Right ventricle myocardium superior (tissue), 1 donor: ENCODE results near the gene WDFY4. TPM values are rescaled to one million over a fixed set of nuclear protein-coding genes. Genes with fewer than 3 reads are reported as not detected.
A peak's percentile ranks its signal among the peaks of the same experiment; 100 is the strongest.
"Not testable (repeated sequence)": the region's sequence is repeated elsewhere in the genome, so short reads cannot be mapped to it uniquely, and the experiment has no call there.

Experiments used
- ATAC-seq: fragments of 200-7000 bp; cut with Tn5 transposase; one replicate; pipeline ENCODE4 v1.9.1; 2020; ENCODE audit warnings: mild to moderate bottlenecking; ENCODE audit not compliant: poor library complexity
- DNase-seq: peaks from one replicate; pipeline ENCODE4 v3.0.0-alpha.2; 2020
- intact Hi-C: fragments of 100-400 bp; cut with DNase I; formaldehyde crosslinking; loops from one replicate; pipeline ENCODE4 v1.11.2; 2022
- long read RNA-seq: library from polyadenylated mRNA; unstranded; transcript quantifications from one replicate; pipeline ENCODE4 v2.0.0, GENCODE V29; 2021
- total RNA-seq: library from RNA; stranded (reverse); fragmentation: NEBNext Ultra II Directional; extraction: Animal tissue kit (Norgen Biotek cat#: 25700); gene quantifications from one replicate; pipeline ENCODE4 v1.2.1, GENCODE V29; 2021
- donor health status: DM: no; HTN: yes; CAD: no; lungs with severe emphysema.

WDFY4 gene
- total RNA-seq = 1.1 TPM
- long read RNA-seq = 0 reads

DNA sequence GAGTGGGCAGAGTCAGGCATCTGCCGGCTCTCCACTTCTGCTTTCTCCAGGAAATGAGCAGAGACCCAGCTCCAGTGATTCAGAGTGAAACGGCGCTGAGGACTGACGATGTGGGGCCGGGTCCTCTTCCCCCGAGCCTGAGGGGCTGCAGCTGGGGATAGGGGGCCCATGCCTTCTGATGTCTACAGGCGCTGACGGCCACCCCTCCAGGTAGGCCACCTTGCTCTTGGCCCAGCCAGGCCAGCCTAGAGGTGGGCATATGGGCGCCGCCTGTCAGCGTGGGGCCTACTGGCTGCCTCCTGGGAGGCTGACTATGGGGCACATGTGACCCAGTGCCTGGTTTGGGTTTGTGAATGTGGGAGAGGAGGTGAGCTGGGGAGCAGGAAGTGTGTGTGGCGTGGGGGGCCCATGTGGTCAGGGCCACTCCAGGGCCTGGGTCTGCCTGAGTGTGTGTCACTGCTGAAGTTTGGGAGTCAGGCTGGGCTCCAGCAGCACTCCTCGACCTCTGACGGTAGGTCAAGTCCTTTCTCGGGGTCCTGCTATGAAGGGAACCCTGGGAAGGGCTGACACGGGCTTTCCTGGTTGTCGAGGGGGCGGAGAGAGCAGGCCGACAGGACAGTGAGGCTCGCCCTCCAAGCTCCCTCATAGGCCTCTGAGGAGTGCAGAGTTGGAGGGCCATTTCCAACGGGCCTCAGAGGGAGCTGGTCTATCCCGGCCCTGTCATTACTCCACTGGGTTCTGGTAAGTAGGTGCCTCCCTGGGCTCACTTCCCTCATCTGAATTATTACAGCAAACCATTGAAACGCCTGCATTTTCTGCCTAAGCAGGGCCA, at the start of gene WDFY4:
WDFY4 (plus strand) TSS at position 82 of the 832 bp plus-strand sequence. CDS start 24,860 bp downstream, outside the sequence.
- intact Hi-C loops = no loop called here
- peak; percentile 56 for DNase-seq
- ATAC-seq = peak; percentile 75

- no peak for DNase-seq
- no peak for ATAC-seq
- intact Hi-C loops = no loop called here
Observed at GRCh38 chr10:48634984-48635557, 49.6 kb upstream of the WDFY4 start.

- intact Hi-C loops = no loop called here
- DNase-seq = no peak
Observed at GRCh38 chr10:48636231-48636630, 48.4 kb upstream of the WDFY4 start.

GRCh38 chr10:48636901-48637300, 47.8 kb upstream of the WDFY4 start:
- intact Hi-C loops = no loop called here
- DNase-seq = no peak
- no peak for ATAC-seq

More at GRCh38 chr10:48636231-48636630, 48.4 kb upstream of the WDFY4 start:
- ATAC-seq = no peak

GRCh38 chr10:48638158-48638557, 46.5 kb upstream of the WDFY4 start:
- no peak for DNase-seq
- intact Hi-C loops = no loop called here
- no peak for ATAC-seq

GRCh38 chr10:48638739-48639527, 45.7 kb upstream of the WDFY4 start:
- intact Hi-C loops = no loop called here
- ATAC-seq = peak; percentile 67
- no peak for DNase-seq

- intact Hi-C loops = no loop called here
- no peak for ATAC-seq
- no peak for DNase-seq
Observed at GRCh38 chr10:48639632-48640031, 45.0 kb upstream of the WDFY4 start.

DNA sequence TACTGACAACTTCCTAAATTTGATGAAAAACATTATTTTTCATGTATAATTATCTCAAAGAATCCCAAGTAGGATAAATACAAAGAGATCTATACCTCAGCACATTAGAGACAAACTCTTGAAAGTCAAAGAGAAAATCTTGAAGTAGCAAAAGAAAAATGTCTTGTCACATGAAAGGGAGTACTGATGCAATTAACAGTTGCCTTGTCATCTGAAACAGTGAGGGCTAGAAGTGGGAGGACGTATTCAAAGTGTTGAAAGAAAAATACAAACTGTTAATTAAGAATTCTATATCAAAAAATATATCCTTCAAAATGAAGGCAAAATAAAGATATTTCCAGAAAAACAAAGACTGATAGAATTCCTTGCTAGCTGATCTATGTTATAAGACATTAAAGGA, 44.3 kb upstream of the WDFY4 start:
- no peak for ATAC-seq
- intact Hi-C loops = no loop called here
- DNase-seq = no peak

GRCh38 chr10:48641099-48641690, 43.5 kb upstream of the WDFY4 start:
- intact Hi-C loops, DNase-seq, ATAC-seq: not testable (repeated sequence)

GRCh38 chr10:48645600-48645999, 39.1 kb upstream of the WDFY4 start:
- ATAC-seq = no peak
- DNase-seq = no peak
- intact Hi-C loops = no loop called here

DNA sequence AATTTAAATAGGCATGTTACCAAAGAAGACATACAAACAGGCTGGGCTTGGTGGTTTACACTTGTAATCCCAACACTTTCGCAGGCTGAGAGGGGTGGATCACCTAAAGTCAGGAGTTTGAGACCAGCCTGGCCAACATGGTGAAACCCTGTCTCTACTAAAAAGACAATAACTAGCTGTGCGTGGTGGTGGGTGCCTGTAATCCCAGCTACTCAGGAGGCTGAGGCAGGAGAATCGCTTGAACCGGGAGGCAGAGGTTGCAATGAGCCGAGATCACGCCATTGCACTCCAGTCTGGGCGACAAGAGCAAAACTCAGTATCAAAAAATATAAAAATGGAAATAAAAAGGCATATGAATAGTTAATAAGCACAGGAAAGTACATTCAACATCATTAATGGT, 37.6 kb upstream of the WDFY4 start:
- ATAC-seq, intact Hi-C loops: not testable (repeated sequence)

GRCh38 chr10:48648172-48648942, 36.3 kb upstream of the WDFY4 start:
- intact Hi-C loops = no loop called here
- DNase-seq (no peak), ATAC-seq (no peak)

More for the DNA sequence above, 37.6 kb upstream of the WDFY4 start:
- DNase-seq = not testable (repeated sequence)

- ATAC-seq = no peak
- intact Hi-C loops = no loop called here
- no peak for DNase-seq
Observed at GRCh38 chr10:48649349-48649944, 35.2 kb upstream of the WDFY4 start.

DNA sequence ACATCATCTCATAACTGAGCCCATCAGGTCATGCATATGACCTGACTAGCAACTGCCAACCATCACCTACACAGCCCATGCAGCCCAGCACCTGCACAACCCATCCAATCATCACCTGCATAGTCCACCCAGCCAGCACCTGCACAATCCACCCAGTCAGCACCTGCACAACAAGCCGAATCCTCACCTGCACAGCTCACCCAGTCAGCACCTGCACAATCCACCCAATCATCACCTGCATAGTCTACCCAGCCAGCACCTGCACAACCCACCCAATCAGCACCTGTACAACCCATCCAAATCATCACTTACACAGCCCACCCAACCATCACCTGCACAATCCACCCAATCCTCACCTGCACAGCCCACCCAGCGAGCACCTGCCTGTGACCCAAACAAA, 33.4 kb upstream of the WDFY4 start:
- intact Hi-C loops = loop anchor here (10.0 kb wide), 1 partner anchor 46 kb away; the partner anchor contains the start of gene ARHGAP22
- no peak for ATAC-seq
- no peak for DNase-seq

DNA sequence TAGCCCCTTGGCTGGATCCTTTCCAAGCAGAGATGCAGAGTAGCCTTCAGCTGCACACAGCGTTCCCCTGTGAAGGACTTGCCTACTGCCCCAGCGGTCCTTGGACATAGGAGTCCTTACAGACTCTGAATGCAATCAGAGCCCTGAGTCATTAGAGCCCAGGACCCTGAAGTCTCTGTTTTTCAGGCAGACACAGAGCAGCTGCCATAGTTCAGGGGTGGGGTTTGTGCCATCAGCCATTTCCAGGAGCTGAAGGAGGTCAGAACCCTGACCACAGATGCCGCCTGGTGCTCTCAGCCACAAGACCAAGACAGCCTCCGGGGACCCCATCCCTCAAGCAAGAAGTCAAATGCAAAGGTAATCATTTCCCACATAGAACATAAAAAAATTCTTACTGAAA, 32.8 kb upstream of the WDFY4 start:
- no peak for ATAC-seq
- no peak for DNase-seq
- intact Hi-C loops = loop anchor here (10.0 kb wide), 1 partner anchor 47 kb away; the partner anchor contains the start of gene ARHGAP22

DNA sequence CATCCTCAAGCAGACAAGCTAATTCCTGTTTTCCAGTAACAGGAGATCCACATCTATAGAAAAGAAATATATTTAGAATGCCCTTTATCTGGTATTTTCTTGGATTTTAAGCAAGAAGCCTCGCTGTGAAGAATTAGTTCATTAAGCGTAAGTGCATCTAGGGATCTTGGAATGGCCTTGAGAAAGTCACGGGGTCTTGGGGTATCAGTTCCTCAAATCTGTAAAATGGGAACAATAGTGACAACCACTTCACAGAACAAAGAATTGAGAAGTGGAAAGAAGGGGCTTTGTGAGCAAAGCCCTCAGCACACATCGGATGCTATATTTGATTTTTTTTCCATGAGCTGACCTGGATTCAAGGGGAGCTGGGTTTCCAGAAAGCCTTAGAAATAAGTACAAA, 32.3 kb upstream of the WDFY4 start:
- no peak for DNase-seq
- intact Hi-C loops = loop anchor here (10.0 kb wide), 1 partner anchor 48 kb away; the partner anchor contains the start of gene ARHGAP22
- ATAC-seq = no peak

DNA sequence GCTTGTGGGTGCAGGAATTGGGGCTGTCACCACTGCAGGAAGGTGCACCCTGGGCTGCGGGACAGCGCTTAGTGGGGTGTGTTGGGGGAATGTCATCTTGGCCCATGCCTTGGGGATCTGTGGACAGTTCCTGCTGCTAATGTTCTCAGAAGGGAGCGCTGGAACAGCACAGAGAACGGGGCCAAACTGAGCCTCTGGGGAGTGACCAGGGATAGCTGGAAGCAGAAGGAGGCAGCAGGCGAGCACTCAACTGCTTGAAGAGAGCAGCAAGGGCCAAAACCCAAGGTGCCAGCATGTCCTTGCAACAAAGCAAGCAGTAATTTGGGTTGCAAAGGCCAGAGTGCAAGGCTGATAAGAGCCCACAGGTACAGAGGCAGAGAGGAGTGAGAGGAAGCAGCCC, 31.3 kb upstream of the WDFY4 start:
- intact Hi-C loops = loop anchor here (10.0 kb wide), 1 partner anchor 49 kb away; the partner anchor contains the start of gene ARHGAP22
- ATAC-seq (no peak), DNase-seq (no peak)
